ENCODE data around the gene PRAMEF17.
"Not testable (repeated sequence)": the region's sequence is repeated elsewhere in the genome, so short reads cannot be mapped to it uniquely, and the experiment has no call there.

The PRAMEF17 gene

GRCh38 chr1:13389332-13389731 is at the start of gene PRAMEF17:
TSS of gene PRAMEF17 (plus strand) at chr1:13389632. CDS start at chr1:13389658, 26 bp downstream.
- DNase-seq (ENCODE audit: extremely low read depth in 1 of 2, low read depth in 1 of 2) = not testable (repeated sequence)

GRCh38 chr1:13342496-13342895 is 46.9 kb upstream of the PRAMEF17 start:
- DNase-seq (ENCODE audit: extremely low read depth in 1 of 2, low read depth in 1 of 2) = not testable (repeated sequence)

- DNase-seq (ENCODE audit: extremely low read depth in 1 of 2, low read depth in 1 of 2) = not testable (repeated sequence)
Observed at GRCh38 chr1:13347034-13347433, 42.4 kb upstream of the PRAMEF17 start, which contains the start of gene PRAMEF14. TSS of gene PRAMEF14 (minus strand) at chr1:13347134. CDS start at chr1:13345314, 1,820 bp downstream.

GRCh38 chr1:13353476-13353875 is 36.0 kb upstream of the PRAMEF17 start:
- not testable (repeated sequence) for DNase-seq (ENCODE audit: extremely low read depth in 1 of 2, low read depth in 1 of 2)

- not testable (repeated sequence) for DNase-seq (ENCODE audit: extremely low read depth in 1 of 2, low read depth in 1 of 2)
Observed at GRCh38 chr1:13354475-13354874, 35.0 kb upstream of the PRAMEF17 start.

- DNase-seq (ENCODE audit: extremely low read depth in 1 of 2, low read depth in 1 of 2) = not testable (repeated sequence)
Observed at GRCh38 chr1:13356774-13357173, 32.7 kb upstream of the PRAMEF17 start.

- not testable (repeated sequence) for DNase-seq (ENCODE audit: extremely low read depth in 1 of 2, low read depth in 1 of 2)
Observed at GRCh38 chr1:13362364-13362763, 27.1 kb upstream of the PRAMEF17 start.

GRCh38 chr1:13364928-13365327 is 24.5 kb upstream of the PRAMEF17 start:
- DNase-seq (ENCODE audit: extremely low read depth in 1 of 2, low read depth in 1 of 2) = not testable (repeated sequence)

- DNase-seq (ENCODE audit: extremely low read depth in 1 of 2, low read depth in 1 of 2) = not testable (repeated sequence)
Observed at GRCh38 chr1:13366536-13366935, 22.9 kb upstream of the PRAMEF17 start.

GRCh38 chr1:13368544-13368943 is 20.9 kb upstream of the PRAMEF17 start:
- DNase-seq (ENCODE audit: extremely low read depth in 1 of 2, low read depth in 1 of 2) = not testable (repeated sequence)

- DNase-seq (ENCODE audit: extremely low read depth in 1 of 2, low read depth in 1 of 2) = not testable (repeated sequence)
Observed at GRCh38 chr1:13378983-13379382, 10.4 kb upstream of the PRAMEF17 start.

- DNase-seq (ENCODE audit: extremely low read depth in 1 of 2, low read depth in 1 of 2) = not testable (repeated sequence)
Observed at GRCh38 chr1:13380380-13380779, 9.1 kb upstream of the PRAMEF17 start.

GRCh38 chr1:13393004-13393403 is 3.6 kb downstream of the PRAMEF17 start:
- not testable (repeated sequence) for DNase-seq (ENCODE audit: extremely low read depth in 1 of 2, low read depth in 1 of 2)

- DNase-seq (ENCODE audit: extremely low read depth in 1 of 2, low read depth in 1 of 2) = not testable (repeated sequence)
Observed at GRCh38 chr1:13394761-13395160, 5.3 kb downstream of the PRAMEF17 start.

GRCh38 chr1:13395311-13395710 is 5.9 kb downstream of the PRAMEF17 start:
- not testable (repeated sequence) for DNase-seq (ENCODE audit: extremely low read depth in 1 of 2, low read depth in 1 of 2)

- DNase-seq (ENCODE audit: extremely low read depth in 1 of 2, low read depth in 1 of 2) = no peak
Observed at GRCh38 chr1:13407811-13408210, 18.4 kb downstream of the PRAMEF17 start.

- not testable (repeated sequence) for DNase-seq (ENCODE audit: extremely low read depth in 1 of 2, low read depth in 1 of 2)
Observed at GRCh38 chr1:13410150-13410549, 20.7 kb downstream of the PRAMEF17 start, which contains the start of gene PRAMEF20. TSS of gene PRAMEF20 (plus strand) at chr1:13410450. CDS start at chr1:13416355, 5,905 bp downstream.

- no peak for DNase-seq (ENCODE audit: extremely low read depth in 1 of 2, low read depth in 1 of 2)
Observed at GRCh38 chr1:13430495-13430894, 41.1 kb downstream of the PRAMEF17 start.

- DNase-seq (ENCODE audit: extremely low read depth in 1 of 2, low read depth in 1 of 2) = no peak
Observed at GRCh38 chr1:13432251-13432650, 42.8 kb downstream of the PRAMEF17 start.

GRCh38 chr1:13433694-13434358 is 44.4 kb downstream of the PRAMEF17 start:
- DNase-seq (ENCODE audit: extremely low read depth in 1 of 2, low read depth in 1 of 2) = not testable (repeated sequence)

- DNase-seq (ENCODE audit: extremely low read depth in 1 of 2, low read depth in 1 of 2) = no peak
Observed at GRCh38 chr1:13435458-13435857, 46.0 kb downstream of the PRAMEF17 start.

GRCh38 chr1:13439104-13439783 is 49.8 kb downstream of the PRAMEF17 start:
- DNase-seq (ENCODE audit: extremely low read depth in 1 of 2, low read depth in 1 of 2) = not testable (repeated sequence)

All from stimulated activated CD8-positive, alpha-beta memory T cell treated with anti-CD3 and anti-CD28 coated beads, Interleukin-7, amount 100 ng/mL, for 48 hours (primary cell).